ELF-1 (cell line): ENCODE results near the gene FTH1.

Experiments
- DNase-seq: peaks from one replicate; pipeline ENCODE4 v3.0.0-alpha.2; 2016; ENCODE audit warnings: low read depth, low spot score

FTH1 gene

DNA sequence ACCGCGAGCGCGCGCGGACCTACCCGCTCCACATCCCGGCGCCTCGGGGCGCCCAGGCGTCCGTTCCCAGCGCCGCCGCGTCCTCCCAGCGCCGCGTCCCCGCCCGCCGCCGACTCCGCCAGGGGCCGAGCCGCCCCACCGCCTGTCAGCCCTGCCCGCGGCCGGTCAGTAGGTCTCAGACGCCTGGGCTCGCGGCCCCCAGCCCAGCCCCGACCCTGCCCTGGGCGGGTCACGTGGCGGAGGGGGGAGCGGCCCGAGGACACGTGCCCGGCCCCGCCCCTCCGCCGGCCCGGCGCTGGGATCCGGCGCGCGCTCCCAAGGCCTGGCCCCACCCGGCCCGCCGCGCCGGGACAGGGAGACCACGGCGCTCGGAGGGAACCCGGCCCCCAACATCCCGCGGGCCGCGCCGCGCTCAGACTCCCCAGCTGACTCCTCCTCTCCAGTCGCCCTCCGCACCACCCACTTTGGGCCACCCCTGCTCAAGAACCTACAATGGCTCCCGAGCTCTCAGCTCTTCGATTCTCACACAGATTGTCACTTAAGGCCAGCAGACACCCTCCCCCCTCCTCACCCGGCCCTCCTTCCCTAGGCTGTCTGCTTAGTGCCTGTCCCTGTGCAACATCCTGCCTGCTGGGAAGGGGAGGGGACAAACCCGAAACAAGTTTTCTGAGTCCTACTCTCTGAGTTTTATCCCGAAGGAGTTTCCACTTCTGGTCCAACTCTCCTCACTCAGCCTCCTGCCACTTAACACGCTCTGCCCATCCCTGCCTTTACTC, 49.9 kb downstream of the FTH1 start, which contains the start of gene RAB3IL1:
TSS of gene RAB3IL1 (minus strand) at position 233 of the 776 bp plus-strand sequence. CDS start at position 34, 199 bp downstream.
- peak; percentile 79 for DNase-seq

DNA sequence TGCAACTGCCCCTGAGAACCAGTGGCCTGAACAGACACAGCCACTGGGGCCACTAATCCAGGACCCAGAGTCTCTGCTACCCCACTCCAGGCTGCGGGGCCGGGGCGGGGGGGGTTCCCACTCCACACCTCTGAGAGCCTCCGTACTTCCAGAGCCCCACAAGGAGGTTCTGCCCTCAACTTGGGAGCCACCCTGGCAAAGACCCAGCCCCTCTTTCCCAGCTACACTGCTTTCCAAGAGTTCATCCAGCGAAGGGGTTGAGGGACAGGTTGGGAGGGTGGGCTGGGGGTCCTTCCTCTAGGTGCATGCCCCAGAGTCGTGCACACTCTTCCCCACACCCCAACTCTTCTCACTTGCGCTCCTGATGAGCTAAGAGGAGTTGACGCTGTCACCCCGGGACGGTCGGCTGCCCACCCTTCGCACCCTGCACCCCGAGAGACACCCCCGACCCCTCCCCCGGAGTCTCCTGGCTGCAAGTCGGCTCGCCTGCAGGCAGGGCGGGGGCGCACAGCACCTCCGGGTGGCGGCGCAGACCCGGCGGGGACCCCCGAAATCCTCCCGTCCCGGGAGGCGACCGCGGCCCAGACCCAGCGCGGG, 50.6 kb downstream of the FTH1 start:
- no peak for DNase-seq

DNA sequence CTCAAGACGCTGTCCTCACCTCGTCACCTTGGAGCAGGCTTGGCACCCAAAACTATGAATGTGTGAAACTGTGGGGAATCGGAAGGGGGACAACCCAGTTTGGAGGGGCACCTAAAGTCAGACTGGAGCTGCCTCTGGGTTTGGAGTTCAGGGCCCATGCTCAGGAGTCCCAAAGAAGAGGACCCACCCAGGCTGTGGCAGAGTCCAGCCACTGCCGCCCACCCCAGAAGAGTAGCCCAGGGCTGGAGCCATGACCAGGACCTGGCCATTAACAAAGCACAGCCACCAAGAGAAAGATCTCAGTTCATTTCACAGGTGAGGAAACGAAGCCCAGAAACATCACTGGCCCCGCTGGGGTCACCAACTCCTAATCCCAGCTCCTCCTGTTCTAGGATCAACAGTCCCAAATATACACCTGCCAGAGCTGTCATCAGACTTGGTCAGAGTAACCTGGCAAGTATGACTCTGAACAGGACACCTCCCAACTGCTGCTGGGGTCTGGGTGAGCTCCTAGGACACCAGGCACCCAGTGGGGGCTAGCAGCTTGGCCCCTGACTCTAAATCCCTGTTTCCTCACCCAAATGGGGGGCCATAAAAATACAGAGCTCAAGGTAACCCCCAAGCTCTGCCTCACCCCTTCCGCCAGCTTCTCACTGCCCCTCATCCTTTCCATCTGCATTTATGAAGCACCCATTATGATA, 52.8 kb downstream of the FTH1 start:
- DNase-seq, result no peak
